Stimulated activated CD8-positive, alpha-beta memory T cell treated with anti-CD3 and anti-CD28 coated beads, Interleukin-7, amount 100 ng/mL, for 24 hours (primary cell): Measurements from ENCODE around the gene MFSD2A.
"Not testable (repeated sequence)": the region's sequence is repeated elsewhere in the genome, so short reads cannot be mapped to it uniquely, and the experiment has no call there.

Source experiments
- DNase-seq: peaks from one replicate; pipeline ENCODE4 v3.0.0-alpha.2; 2020; ENCODE audit warnings: low read depth

Gene MFSD2A

DNA sequence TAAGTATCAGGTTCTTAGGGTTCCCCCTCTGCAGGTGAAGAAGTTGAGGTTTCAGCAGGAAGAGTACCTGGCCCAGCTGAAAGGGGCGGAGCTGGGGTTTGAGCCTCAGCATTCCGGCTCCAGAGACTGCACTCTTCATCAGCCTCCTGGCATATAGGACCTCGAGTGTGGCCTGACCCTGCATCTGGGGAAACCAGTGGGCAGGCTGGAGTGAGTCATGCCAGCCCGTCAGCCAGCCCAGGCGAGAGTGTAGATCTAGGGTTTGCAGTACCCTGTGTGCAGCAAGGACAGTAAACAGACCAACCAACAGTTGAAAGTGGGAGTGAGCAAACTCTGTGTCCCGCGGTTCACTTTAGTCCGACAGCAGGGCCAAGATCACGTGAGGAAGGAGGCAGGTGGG is 14.1 kb downstream of the MFSD2A start:
- no peak for DNase-seq

DNA sequence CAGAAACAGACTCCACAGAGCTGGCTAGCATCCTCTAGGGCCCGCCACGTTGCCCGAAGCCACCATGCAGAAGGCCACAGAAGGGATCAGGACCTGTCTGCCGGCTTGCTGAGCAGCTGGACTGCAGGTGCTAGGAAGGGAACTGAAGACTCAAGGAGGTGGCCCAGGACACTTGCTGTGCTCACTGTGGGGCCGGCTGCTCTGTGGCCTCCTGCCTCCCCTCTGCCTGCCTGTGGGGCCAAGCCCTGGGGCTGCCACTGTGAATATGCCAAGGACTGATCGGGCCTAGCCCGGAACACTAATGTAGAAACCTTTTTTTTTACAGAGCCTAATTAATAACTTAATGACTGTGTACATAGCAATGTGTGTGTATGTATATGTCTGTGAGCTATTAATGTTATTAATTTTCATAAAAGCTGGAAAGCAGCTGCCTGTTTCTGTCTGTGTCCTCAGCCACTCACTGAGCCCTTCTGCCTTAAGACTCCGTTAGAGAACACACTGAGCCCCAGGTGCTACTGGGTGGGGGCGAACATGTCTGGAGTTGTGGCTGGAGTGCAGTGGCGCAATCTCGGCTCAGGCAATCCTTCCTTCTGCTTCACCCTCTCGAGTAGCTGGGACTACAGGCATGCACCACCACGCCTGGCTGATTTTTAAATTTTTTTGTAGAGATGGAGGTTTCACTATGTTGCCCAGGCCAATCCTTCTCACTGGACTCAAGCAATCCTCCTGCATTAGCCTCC is 14.8 kb downstream of the MFSD2A start:
- no peak for DNase-seq

- no peak for DNase-seq
Measured at GRCh38 chr1:39970274-39970673, 15.3 kb downstream of the MFSD2A start.

- no peak for DNase-seq
Measured at GRCh38 chr1:39971138-39971537, 16.2 kb downstream of the MFSD2A start.

DNA sequence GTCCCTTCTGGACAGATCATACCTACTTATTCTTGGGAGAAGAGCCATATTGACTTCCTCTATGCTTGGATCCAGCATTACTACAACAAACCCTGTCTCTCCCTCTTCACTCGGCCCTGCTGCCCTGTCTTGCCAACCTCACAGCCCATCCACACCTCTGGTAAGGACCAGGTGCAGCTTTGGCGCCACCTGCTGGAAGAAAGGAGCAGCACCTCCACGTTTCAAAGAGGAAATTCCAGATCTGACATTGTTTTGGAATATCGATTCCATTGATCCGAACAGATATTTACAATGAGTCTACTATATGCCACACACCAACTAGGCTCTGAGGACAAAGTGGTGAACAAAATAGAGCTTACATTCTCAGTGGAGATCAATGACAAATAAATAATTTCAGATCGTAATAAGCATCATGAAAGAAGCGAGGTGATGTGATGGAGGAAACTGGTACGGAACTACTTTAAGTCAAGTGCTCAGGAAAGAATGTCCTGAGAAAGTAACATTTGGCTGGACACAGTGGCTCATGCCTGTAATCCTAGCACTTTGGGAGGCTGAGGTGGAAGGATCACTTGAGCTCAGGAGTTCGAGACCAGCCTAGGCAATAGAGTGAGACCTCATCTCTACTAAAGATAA is 18.7 kb downstream of the MFSD2A start:
- DNase-seq: peak; percentile 53

GRCh38 chr1:39976732-39977131 is 21.8 kb downstream of the MFSD2A start:
- no peak for DNase-seq

DNA sequence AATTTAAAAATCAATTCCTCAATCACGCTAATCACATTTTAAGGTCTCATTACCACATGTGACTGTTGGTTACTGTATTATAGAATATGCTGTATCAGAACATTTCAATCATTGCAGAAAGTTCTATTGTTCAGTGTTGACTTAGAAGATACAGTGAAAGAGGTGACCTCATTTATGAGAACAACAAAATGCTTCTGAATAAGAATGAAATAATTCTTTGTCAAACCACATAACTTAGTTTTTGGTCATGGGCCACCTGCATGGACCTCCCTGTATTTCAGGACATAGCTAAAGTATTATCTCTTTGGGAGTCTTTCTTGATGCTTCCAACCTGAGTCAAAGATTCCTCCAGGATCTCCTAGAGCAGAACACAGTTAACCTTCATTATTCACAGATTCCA is 22.3 kb downstream of the MFSD2A start:
- DNase-seq: no peak

DNA sequence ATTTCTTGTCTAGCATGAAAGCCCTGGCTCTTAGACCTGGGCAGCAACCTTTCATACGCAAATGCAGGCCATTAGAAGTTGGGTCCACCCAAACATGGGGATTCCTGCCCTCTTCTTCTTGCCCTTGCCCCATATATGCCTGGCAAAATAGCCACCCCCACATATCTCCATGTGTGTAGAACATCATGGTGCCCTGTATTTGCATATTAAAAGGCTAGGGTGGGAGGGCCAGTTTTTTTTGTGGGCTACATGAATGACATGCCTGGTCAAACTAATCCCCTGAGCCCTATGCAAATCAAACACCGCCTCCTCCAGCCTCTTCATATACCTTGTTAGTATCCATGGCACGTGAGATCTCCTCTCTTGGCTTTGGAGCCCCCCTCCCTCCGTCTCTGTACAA is 24.7 kb downstream of the MFSD2A start:
- no peak for DNase-seq

DNA sequence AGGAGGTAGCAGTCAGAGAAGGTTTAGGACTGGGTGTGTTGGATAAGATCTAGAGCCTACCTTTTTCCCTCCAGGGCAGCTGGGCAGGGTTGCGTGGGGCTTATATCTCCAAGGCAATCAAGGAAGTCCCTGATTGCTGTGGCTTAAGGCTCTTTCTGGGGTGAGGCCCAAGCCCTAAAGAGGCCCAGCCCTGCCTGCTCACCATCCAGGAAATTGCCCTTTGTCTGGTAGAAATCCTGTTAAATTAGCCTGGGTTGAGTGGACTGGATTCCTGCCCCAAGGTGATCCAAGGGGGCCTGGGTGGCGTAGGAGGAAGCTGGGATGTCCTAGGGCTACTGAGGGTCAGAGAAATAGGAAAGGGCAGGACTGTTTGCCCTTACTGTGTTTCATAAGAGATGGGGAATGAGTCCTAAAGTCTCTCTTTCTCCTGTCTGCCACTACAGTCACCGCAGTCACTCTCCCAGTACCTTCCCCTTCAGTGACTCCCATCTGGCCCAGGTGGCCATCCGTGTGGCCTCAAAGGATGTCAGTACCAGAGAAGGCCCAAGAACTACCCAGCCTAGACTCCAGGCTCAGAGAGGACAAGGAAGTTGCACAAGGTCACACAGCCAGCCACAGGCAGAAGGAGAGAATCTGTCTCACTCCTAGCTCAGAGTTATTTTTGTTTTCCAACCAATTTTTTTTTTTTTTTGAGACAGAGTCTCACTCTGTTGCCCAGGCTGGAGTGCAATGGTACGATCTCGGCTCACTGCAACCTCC is 25.8 kb downstream of the MFSD2A start:
- no peak for DNase-seq

DNA sequence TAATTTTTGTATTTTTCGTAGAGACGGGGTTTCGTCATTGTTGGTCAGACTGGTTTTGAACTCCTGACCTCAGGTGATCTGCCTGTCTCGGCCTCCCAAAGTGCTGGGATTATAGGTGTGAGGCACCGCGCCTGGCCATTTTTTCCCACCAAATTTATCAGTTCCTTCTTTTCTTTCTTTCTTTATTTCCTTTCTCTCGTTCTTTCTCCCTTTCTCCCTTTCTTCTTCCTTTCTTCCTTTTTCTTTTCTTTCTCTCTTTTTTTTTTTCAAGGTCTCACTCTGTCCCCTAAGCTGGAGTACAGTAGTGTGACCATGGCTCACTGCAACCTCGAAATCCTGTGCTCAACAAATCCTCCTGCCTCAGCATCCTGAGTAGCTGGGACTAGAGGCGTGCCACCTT is 26.4 kb downstream of the MFSD2A start:
- no peak for DNase-seq

GRCh38 chr1:39981945-39982344 is 27.0 kb downstream of the MFSD2A start:
- no peak for DNase-seq

DNA sequence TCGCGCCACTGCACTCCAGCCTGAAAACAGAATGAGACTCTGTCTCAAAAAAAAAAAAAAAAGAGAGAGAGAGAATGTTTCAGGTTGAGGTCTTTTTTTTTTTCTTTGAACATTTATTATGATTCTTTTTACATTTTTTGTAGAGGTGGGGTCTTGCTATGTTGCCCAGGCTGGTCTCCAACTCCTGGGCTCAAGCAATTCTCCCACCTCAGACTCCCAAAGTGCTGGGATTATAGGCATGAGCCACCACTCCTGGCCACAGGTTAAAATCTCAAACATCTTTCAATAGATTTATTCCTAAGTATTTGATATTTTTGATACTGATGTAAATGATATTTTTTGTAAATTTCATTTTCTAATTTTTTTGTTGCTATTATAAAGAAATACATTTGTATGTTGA is 29.5 kb downstream of the MFSD2A start:
- DNase-seq: not testable (repeated sequence)

DNA sequence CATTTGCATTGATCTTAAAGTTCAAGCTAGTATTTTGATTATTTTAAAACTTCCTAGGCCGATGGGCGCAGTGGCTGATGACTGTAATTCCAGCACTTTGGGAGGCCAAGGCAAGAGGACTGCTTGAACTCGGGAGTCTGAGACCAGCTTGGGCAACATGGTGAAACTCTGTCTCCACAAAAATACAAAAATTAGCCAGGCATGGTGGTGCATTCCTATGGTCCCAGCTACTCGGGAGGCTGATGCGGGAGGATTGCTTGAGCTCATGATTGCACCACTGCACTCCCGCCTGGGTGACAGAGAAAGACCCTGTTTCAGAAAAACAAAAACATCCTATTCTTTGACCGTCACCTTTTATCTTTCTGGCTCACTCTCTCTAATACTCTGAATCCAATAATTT is 30.0 kb downstream of the MFSD2A start:
- DNase-seq: no peak

DNA sequence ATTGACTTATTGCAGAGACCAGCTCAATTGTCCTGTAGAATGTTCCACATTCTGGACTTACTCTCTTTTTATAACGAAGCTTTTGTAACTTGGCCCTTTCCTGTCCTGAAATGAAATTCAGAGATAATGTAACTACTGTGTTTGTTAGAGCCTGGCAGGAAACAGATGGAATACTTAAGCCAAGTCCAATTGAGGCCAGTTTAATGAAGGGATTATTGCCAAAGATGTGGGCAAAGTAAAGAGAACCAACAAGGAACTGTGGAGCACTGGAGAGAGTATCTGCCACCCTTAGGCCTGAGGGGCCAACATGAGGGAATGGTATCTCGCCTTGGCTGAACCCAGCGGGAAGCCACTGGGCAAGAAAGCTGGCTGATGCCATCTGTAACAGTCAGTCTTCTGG is 32.9 kb downstream of the MFSD2A start:
- no peak for DNase-seq

DNA sequence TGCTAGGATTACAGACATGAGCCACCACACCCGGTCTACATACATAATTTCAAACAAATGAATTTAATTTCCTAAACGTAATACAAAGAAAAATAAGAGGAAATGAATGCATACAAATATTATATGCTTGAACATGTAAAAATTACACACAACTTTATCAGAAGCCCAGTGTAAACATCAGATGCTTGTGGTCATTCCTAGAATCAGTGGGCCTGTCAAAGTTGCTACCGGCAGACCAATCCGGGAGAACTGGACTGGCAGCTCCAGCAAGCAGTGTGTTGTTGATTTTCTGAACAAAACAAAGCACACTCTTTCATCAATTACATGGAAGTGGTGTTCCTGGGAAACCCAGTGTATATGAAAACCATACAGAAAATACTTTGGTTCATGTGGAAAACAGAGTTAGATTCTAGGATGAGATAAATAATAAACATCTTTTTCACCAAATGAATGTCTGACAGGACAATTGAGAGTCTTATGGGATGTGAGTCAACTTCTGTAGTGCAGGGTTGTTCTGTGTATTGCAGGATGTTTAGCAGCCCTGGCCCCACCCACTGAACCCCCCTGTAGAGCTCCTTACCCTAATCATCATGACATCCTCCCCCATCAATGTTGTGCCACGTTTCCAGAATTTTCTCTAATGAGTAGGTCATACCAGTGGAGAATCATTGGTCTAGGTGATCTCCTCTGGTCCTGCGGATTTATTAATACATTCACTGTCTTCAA is 33.8 kb downstream of the MFSD2A start:
- DNase-seq: no peak

- no peak for DNase-seq
Measured at GRCh38 chr1:39990428-39990827, 35.5 kb downstream of the MFSD2A start.

GRCh38 chr1:39992234-39992633 is 37.3 kb downstream of the MFSD2A start:
- DNase-seq: no peak

GRCh38 chr1:39992888-39993287 is 37.9 kb downstream of the MFSD2A start:
- DNase-seq: no peak

DNA sequence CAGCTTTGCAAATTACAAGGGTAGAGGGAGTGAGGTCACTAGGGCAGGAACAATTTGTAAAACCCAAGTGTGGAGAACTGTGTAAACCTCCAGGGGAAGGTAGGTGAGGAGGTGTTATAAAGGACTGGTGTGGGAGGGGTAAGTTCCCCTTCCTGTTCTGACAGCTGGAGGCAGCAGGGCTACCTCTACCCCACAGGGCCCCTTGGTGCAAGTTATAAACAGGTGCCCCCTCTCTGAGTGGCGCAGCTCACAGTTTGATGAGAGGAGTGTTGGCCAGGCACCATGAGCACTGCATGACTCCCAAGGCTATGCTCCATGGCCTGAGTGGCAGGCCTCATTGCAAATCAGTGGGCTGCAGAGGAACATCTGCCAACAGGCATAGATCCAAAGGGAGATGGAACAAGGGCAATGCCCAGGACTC is 41.0 kb downstream of the MFSD2A start:
- no peak for DNase-seq

DNA sequence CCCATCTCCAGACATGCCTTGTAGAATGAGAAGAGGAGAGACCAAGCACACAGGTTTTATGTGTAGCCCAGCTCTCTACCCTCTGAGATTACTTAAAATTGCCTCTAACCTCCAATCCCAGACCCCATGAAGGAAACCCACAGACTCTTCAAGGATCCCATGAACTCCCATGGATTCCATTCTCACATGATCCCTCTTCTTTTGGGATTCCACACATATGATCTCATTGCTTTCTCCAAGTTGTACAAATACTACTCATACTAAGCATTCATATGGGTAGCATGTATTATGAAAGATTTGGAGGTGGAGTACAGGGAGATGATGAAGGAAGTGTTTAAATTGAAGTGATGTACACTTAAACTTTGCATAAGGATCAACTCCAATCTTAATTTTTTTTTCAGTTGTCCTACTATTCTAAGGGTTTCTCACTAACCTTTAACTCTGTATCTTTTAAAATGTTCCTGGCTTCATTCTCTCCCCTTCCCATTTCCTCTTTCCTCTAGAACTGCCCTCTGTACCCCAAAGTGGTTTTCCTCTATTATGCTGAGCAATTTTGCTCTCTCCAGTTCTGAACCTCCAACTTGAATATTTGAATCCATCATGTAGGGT is 41.6 kb downstream of the MFSD2A start:
- no peak for DNase-seq

DNA sequence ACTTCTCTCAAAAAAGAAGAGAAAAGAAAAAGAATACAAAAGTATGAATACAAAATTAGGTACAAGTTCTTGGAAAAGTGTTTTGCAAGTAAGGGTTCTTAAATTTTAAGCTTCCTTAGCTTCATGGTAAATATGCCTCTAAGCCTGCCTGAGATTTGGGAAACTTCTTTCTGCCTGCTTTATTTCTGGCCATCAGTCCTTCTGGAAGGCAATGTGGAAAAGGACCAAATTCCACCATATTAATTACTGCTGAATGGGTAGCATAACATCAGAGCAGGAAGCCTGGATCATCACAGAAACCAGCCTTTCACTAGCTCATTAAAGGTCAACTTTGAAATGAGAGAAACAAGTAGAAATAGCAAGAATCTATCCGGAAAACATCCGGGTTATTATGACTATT is 46.5 kb downstream of the MFSD2A start:
- no peak for DNase-seq
